Tibial nerve (tissue), 4 donors: ENCODE results near the gene LPA. TPM values are rescaled to one million over a fixed set of nuclear protein-coding genes. Genes with fewer than 3 reads are reported as not detected.
"Not testable (repeated sequence)": the region's sequence is repeated elsewhere in the genome, so short reads cannot be mapped to it uniquely, and the experiment has no call there.

ENCODE experiments used
- DNase-seq, 2 donors: peaks; one replicate each; pipeline ENCODE4 v3.0.0-alpha.2; 2019; ENCODE audit warnings: low spot score in 2 of 2
- H3K27ac ChIP-seq, 4 donors: fragments of 200-600 bp; sonication (generic) in 3 of 4; one replicate each; pipeline ENCODE4 v1.5.1; 2017 to 2019; ENCODE audit warnings: mild to moderate bottlenecking in 1 of 4
- H3K27me3 ChIP-seq, 2 donors: fragments of 200-600 bp; sonication (generic) in 1 of 2; one replicate each; pipeline versions ENCODE4 v1.5.1 to v1.6.0; 2017 to 2019
- H3K36me3 ChIP-seq, 3 donors: fragments of 200-600 bp; sonication (generic); one replicate each; pipeline ENCODE4 v1.5.1; 2018 to 2019
- H3K4me1 ChIP-seq, 4 donors: fragments of 200-600 bp; sonication (generic) in 3 of 4; one replicate each; pipeline ENCODE4 v1.5.1; 2017 to 2019
- H3K4me3 ChIP-seq, 4 donors: fragments of 200-600 bp; sonication (generic) in 3 of 4; one replicate each; pipeline ENCODE4 v1.5.1; 2017 to 2019; ENCODE audit warnings: mild to moderate bottlenecking in 1 of 4, moderate library complexity in 1 of 4
- H3K9me3 ChIP-seq, 4 donors: fragments of 200-600 bp; sonication (generic) in 3 of 4; one replicate each; pipeline ENCODE4 v1.5.1; 2017 to 2019
- CTCF ChIP-seq, 5 experiments: fragments of 200-600 bp in 3 of 5; fragments of 450-650 bp in 2 of 5; sonication (generic) in 3 of 5; IDR thresholded peaks; one replicate each; pipeline ENCODE4 v1.5.1; 2016 to 2019; ENCODE audit warnings: antibody characterized with exemption in 5 of 5, mild to moderate bottlenecking in 3 of 5, moderate library complexity in 2 of 5
- EP300 ChIP-seq, 2 donors: sonication (generic); formaldehyde crosslinking; IDR thresholded peaks; one replicate each; pipeline ENCODE4 v1.6.1; 2017; ENCODE audit warnings: antibody characterized with exemption in 2 of 2, mild to moderate bottlenecking in 1 of 2
- POLR2A ChIP-seq, 2 donors: fragments of 450-650 bp; IDR thresholded peaks; one replicate each; pipeline ENCODE4 v1.6.1; 2017; ENCODE audit warnings: antibody characterized with exemption in 2 of 2, mild to moderate bottlenecking in 2 of 2, moderate library complexity in 2 of 2
- WGBS, 2 donors: methylation state at CpG; one replicate each; pipeline ENCODE4 v1.1.5; 2018; 5-methylcytosine and 5-hydroxymethylcytosine counted together
- total RNA-seq, 4 donors: library from RNA; depleted of rRNA; stranded (reverse); fragments of >200 nt; gene quantifications; one replicate each; pipeline ENCODE4 v1.1.0, GENCODE V29; 2016

LPA gene
- total RNA-seq, 4 donors from 2014 or later = 0.22 to 0.90 (median 0.42) TPM; not detected in 1

- H3K36me3 ChIP-seq = no peaks in the 10 kb centered on the region
- 55 to 57% methylated on average over 4 of the region's 4 CpGs for WGBS, 2 donors
Measured at GRCh38 chr6:160532315-160532714, 131.8 kb downstream of the LPA start.

GRCh38 chr6:160531826-160532225 lies 132.2 kb downstream of the LPA start:
- H3K27me3 ChIP-seq = no peaks in the 10 kb centered on the region
- no peaks in the 10 kb centered on the region for H3K36me3 ChIP-seq
- no peaks in the 10 kb centered on the region for H3K9me3 ChIP-seq
- TF ChIP-seq CTCF (IDR thresholded peaks at IDR 0.05) = no peak
- TF ChIP-seq EP300 (IDR thresholded peaks at IDR 0.05) = no peak
- TF ChIP-seq POLR2A (IDR thresholded peaks at IDR 0.05) = no peak
- peaks cover 0 to 9% (median 1%) of the 10 kb centered on the region in 4 donors for H3K4me1 ChIP-seq
- H3K27ac ChIP-seq = no peak overlapping the region
- no peak for DNase-seq
- WGBS, 2 donors = 90 to 92% methylated on average over 2 of the region's 2 CpGs
- H3K4me3 ChIP-seq = no peak overlapping the region

More at GRCh38 chr6:160532315-160532714, 131.8 kb downstream of the LPA start:
- DNase-seq = no peak
- H3K27me3 ChIP-seq = no peaks in the 10 kb centered on the region
- peaks cover 0 to 9% (median 1%) of the 10 kb centered on the region in 4 donors for H3K4me1 ChIP-seq
- TF ChIP-seq CTCF (IDR thresholded peaks at IDR 0.05) (no peak), POLR2A (IDR thresholded peaks at IDR 0.05) (no peak), EP300 (IDR thresholded peaks at IDR 0.05) (no peak)
- H3K4me3 ChIP-seq = no peak overlapping the region
- no peak overlapping the region for H3K27ac ChIP-seq
- no peaks in the 10 kb centered on the region for H3K9me3 ChIP-seq

GRCh38 chr6:160529524-160529923 lies 134.6 kb downstream of the LPA start:
- not testable (repeated sequence) for H3K9me3 ChIP-seq, H3K4me1 ChIP-seq, H3K27ac ChIP-seq, H3K36me3 ChIP-seq, H3K4me3 ChIP-seq, DNase-seq, H3K27me3 ChIP-seq
- 91% methylated on average over 5 of the region's 5 CpGs for WGBS, 2 donors

- Histone ChIP-seq H3K4me3 (no peak overlapping the region), H3K4me1 (peaks cover 0 to 12% (median 5%) of the 10 kb centered on the region in 4 donors), H3K9me3 (no peaks in the 10 kb centered on the region), H3K27me3 (no peaks in the 10 kb centered on the region), H3K36me3 (no peaks in the 10 kb centered on the region), H3K27ac (no peak overlapping the region)
- no peak for TF ChIP-seq CTCF (IDR thresholded peaks at IDR 0.05)
- no peak for TF ChIP-seq EP300 (IDR thresholded peaks at IDR 0.05)
- TF ChIP-seq POLR2A (IDR thresholded peaks at IDR 0.05) = no peak
- DNase-seq = no peak
- 94 to 99% methylated on average over 5 of the region's 5 CpGs for WGBS, 2 donors
Measured at GRCh38 chr6:160523223-160523622, 140.9 kb downstream of the LPA start.

GRCh38 chr6:160520043-160520904 lies 143.8 kb downstream of the LPA start:
- Histone ChIP-seq H3K27ac (peak overlapping the region; percentile 62 to 82 (median 72)), H3K4me1 (peaks cover 0 to 12% (median 5%) of the 10 kb centered on the region in 4 donors), H3K27me3 (no peaks in the 10 kb centered on the region), H3K36me3 (no peaks in the 10 kb centered on the region), H3K4me3 (peak overlapping the region; percentile 63 to 85 (median 68)), H3K9me3 (no peaks in the 10 kb centered on the region)
- WGBS, 2 donors = 1% methylated on average over 35 to 56 of the region's 73 CpGs
- DNase-seq = peak; percentile 65 to 83
- TF ChIP-seq CTCF (IDR thresholded peaks at IDR 0.05) (peak in 4 of 5 experiments; percentile 2 to 93 (median 45)), POLR2A (IDR thresholded peaks at IDR 0.05) (no peak), EP300 (IDR thresholded peaks at IDR 0.05) (peak in 1 of 2 donors; percentile 15)
